ENCODE data around the gene TMEM123. TPM values are rescaled to one million over a fixed set of nuclear protein-coding genes. Genes with fewer than 3 reads are reported as not detected.

TMEM123 gene
- total RNA-seq, 1 experiment from 2014 or later = 400 TPM

DNA sequence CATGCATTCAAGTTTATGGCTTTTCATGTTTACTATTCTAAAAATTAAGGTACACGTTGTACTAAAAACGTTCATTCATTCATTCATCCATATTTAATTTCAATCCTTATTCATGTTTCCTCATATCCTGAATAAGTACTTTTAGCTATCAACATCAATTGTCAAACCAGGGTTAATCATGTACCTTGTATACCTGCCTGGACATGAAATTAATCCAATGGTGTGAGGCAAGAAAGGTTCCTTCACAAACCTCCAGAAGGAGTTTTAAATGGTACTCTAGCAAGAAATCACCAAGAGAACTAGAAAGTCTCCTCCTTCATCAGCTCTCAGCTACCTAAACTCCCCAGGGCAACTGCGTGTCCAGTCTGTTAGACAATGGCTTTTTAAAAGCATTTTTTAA, 33.4 kb downstream of the TMEM123 start:
- Histone ChIP-seq H3K4me3 (ENCODE audit: low read depth, low read length) (no peak overlapping the region), H3K4me1 (peaks cover 26% of the 10 kb centered on the region), H3K9me3 (no peaks in the 10 kb centered on the region), H3K27me3 (replicated peaks; ENCODE audit: control insufficient read depth, insufficient read depth, low read length) (no peaks in the 10 kb centered on the region), H3K36me3 (ENCODE audit: control insufficient read depth, insufficient read depth, low read length) (0 out of 2 replicates have a peak, but pooled peaks cover 2% of the 10 kb centered on the region)
- CTCF ChIA-PET = no interaction called here
- POLR2A ChIA-PET = no interaction called here
- H3K4me1 Mint-ChIP-seq (ENCODE audit: low read depth, unreplicated experiment) = peaks cover 56% of the 10 kb centered on the region
- no peak overlapping the region for H3K27ac Mint-ChIP-seq (ENCODE audit: unreplicated experiment)
- H3K4me3 Mint-ChIP-seq (ENCODE audit: unreplicated experiment) = no peak overlapping the region
- peaks cover 34% of the 10 kb centered on the region for H3K36me3 Mint-ChIP-seq (ENCODE audit: insufficient read depth, unreplicated experiment)
- no TSS peak for BruUV-seq (replicated peaks)
- H3K9me3 Mint-ChIP-seq (ENCODE audit: unreplicated experiment) = peaks cover 26% of the 10 kb centered on the region
- TF ChIP-seq, protein P1, sequence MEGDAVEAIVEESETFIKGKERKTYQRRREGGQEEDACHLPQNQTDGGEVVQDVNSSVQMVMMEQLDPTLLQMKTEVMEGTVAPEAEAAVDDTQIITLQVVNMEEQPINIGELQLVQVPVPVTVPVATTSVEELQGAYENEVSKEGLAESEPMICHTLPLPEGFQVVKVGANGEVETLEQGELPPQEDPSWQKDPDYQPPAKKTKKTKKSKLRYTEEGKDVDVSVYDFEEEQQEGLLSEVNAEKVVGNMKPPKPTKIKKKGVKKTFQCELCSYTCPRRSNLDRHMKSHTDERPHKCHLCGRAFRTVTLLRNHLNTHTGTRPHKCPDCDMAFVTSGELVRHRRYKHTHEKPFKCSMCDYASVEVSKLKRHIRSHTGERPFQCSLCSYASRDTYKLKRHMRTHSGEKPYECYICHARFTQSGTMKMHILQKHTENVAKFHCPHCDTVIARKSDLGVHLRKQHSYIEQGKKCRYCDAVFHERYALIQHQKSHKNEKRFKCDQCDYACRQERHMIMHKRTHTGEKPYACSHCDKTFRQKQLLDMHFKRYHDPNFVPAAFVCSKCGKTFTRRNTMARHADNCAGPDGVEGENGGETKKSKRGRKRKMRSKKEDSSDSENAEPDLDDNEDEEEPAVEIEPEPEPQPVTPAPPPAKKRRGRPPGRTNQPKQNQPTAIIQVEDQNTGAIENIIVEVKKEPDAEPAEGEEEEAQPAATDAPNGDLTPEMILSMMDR (IDR thresholded peaks at IDR 0.05; ENCODE audit: insufficient read depth in 1 of 2, low read depth in 1 of 2, low read length in 1 of 2, severe bottlenecking in 1 of 2, unreplicated experiment in 1 of 2) = no peak
- DNase-seq = no peak
- intact Hi-C loops (cut with micrococcal nuclease; ENCODE audit: unreplicated experiment) = no loop called here
- no peaks in the 10 kb centered on the region for H3K27me3 Mint-ChIP-seq (ENCODE audit: insufficient read depth, unreplicated experiment)

GRCh38 chr11:102416976-102417375, 35.6 kb downstream of the TMEM123 start:
- no peak for DNase-seq
- intact Hi-C loops (cut with micrococcal nuclease; ENCODE audit: unreplicated experiment) = no loop called here
- ChIA-PET CTCF (no interaction called here), POLR2A (no interaction called here)
- BruUV-seq (replicated peaks) = no TSS peak
- H3K36me3 ChIP-seq (ENCODE audit: control insufficient read depth, insufficient read depth, low read length) = no peaks in the 10 kb centered on the region
- no peaks in the 10 kb centered on the region for H3K27me3 ChIP-seq (replicated peaks; ENCODE audit: control insufficient read depth, insufficient read depth, low read length)
- TF ChIP-seq, protein P1 (IDR thresholded peaks at IDR 0.05; ENCODE audit: insufficient read depth in 1 of 2, low read depth in 1 of 2, low read length in 1 of 2, severe bottlenecking in 1 of 2, unreplicated experiment in 1 of 2) = no peak
- Mint-ChIP-seq H3K9me3 (ENCODE audit: unreplicated experiment) (peaks cover 26% of the 10 kb centered on the region), H3K36me3 (ENCODE audit: insufficient read depth, unreplicated experiment) (peaks cover 34% of the 10 kb centered on the region), H3K27ac (ENCODE audit: unreplicated experiment) (no peak overlapping the region), H3K4me1 (ENCODE audit: low read depth, unreplicated experiment) (peaks cover 50% of the 10 kb centered on the region), H3K27me3 (ENCODE audit: insufficient read depth, unreplicated experiment) (no peaks in the 10 kb centered on the region), H3K4me3 (ENCODE audit: unreplicated experiment) (no peak overlapping the region)
- peaks cover 16% of the 10 kb centered on the region for H3K4me1 ChIP-seq
- H3K9me3 ChIP-seq = no peaks in the 10 kb centered on the region
- no peak overlapping the region for H3K4me3 ChIP-seq (ENCODE audit: low read depth, low read length)

DNA sequence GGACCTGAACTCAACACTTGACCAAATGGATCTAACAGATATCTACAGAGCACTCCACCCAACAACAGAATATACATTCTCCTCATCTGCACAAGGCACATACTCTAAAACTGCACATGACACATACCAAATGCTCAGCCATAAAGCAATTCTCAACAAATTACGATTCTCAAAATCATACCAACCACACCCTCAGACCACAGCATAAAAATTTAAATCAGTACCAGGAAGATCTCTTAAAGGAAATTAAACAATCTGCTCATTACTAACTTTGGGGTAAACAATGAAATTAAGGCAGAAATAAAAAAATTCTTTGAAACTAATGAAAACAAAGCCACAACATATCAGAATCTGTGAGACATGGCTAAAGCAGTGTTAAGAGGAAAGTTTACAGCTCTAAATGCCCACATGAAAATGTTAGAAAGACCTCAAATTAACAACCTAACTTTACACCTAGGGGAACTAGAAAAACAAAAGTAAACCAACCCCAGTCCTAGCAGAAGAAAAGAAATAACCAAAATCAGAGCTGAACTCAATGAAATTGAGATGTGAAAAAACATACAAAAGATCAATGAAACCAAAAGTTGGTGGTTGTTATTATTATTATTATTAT, 37.2 kb downstream of the TMEM123 start:
- peaks cover 53% of the 10 kb centered on the region for H3K4me1 Mint-ChIP-seq (ENCODE audit: low read depth, unreplicated experiment)
- H3K4me1 ChIP-seq = peaks cover 13% of the 10 kb centered on the region
- CTCF ChIA-PET = no interaction called here
- intact Hi-C loops (cut with micrococcal nuclease; ENCODE audit: unreplicated experiment) = no loop called here
- DNase-seq = no peak
- H3K9me3 ChIP-seq = no peaks in the 10 kb centered on the region
- H3K36me3 ChIP-seq (ENCODE audit: control insufficient read depth, insufficient read depth, low read length) = no peaks in the 10 kb centered on the region
- H3K27ac Mint-ChIP-seq (ENCODE audit: unreplicated experiment) = no peak overlapping the region
- no peak overlapping the region for H3K4me3 ChIP-seq (ENCODE audit: low read depth, low read length)
- H3K36me3 Mint-ChIP-seq (ENCODE audit: insufficient read depth, unreplicated experiment) = peaks cover 34% of the 10 kb centered on the region
- H3K4me3 Mint-ChIP-seq (ENCODE audit: unreplicated experiment) = no peak overlapping the region
- BruUV-seq (replicated peaks) = no TSS peak
- peaks cover 26% of the 10 kb centered on the region for H3K9me3 Mint-ChIP-seq (ENCODE audit: unreplicated experiment)
- no peaks in the 10 kb centered on the region for H3K27me3 ChIP-seq (replicated peaks; ENCODE audit: control insufficient read depth, insufficient read depth, low read length)
- no peaks in the 10 kb centered on the region for H3K27me3 Mint-ChIP-seq (ENCODE audit: insufficient read depth, unreplicated experiment)
- POLR2A ChIA-PET = no interaction called here
- TF ChIP-seq, protein P1 (IDR thresholded peaks at IDR 0.05; ENCODE audit: insufficient read depth in 1 of 2, low read depth in 1 of 2, low read length in 1 of 2, severe bottlenecking in 1 of 2, unreplicated experiment in 1 of 2) = no peak

Measured in Caco-2 (cell line).